ENCODE measurements around the gene ZNF330. TPM values are rescaled to one million over a fixed set of nuclear protein-coding genes. Genes with fewer than 3 reads are reported as not detected.

Gene ZNF330
- total RNA-seq, 1 donor from 2014 or later, result 16.0 TPM

GRCh38 chr4:141254326-141254725, 33.6 kb downstream of the ZNF330 start:
- Histone ChIP-seq H3K27me3 (no peaks in the 10 kb centered on the region), H3K4me3 (no peak overlapping the region), H3K4me1 (no peaks in the 10 kb centered on the region), H3K27ac (no peak overlapping the region), H3K36me3 (no peaks in the 10 kb centered on the region), H3K9me3 (no peaks in the 10 kb centered on the region)
- no peak for DNase-seq (ENCODE audit: extremely low spot score in 2 of 2)
- intact Hi-C loops (cut with DNase I), result no loop called here
- TF ChIP-seq CTCF (IDR thresholded peaks at IDR 0.05) (no peak), POLR2A (IDR thresholded peaks at IDR 0.05) (no peak), POLR2AphosphoS5 (IDR thresholded peaks at IDR 0.05; ENCODE audit: insufficient read depth in 1 of 2, low read depth in 1 of 2) (no peak)

GRCh38 chr4:141255016-141255415, 34.3 kb downstream of the ZNF330 start:
- Histone ChIP-seq H3K36me3 (no peaks in the 10 kb centered on the region), H3K4me1 (no peaks in the 10 kb centered on the region), H3K9me3 (no peaks in the 10 kb centered on the region), H3K27ac (no peak overlapping the region), H3K4me3 (no peak overlapping the region), H3K27me3 (no peaks in the 10 kb centered on the region)
- no peak for TF ChIP-seq CTCF (IDR thresholded peaks at IDR 0.05)
- no peak for TF ChIP-seq POLR2A (IDR thresholded peaks at IDR 0.05)
- no peak for TF ChIP-seq POLR2AphosphoS5 (IDR thresholded peaks at IDR 0.05; ENCODE audit: insufficient read depth in 1 of 2, low read depth in 1 of 2)
- intact Hi-C loops (cut with DNase I), result no loop called here
- no peak for DNase-seq (ENCODE audit: extremely low spot score in 2 of 2)

GRCh38 chr4:141258558-141258957, 37.9 kb downstream of the ZNF330 start:
- no peaks in the 10 kb centered on the region for H3K4me1 ChIP-seq
- no peak for DNase-seq (ENCODE audit: extremely low spot score in 2 of 2)
- H3K27me3 ChIP-seq, result no peaks in the 10 kb centered on the region
- H3K9me3 ChIP-seq, result no peaks in the 10 kb centered on the region
- no peak overlapping the region for H3K4me3 ChIP-seq
- TF ChIP-seq POLR2A (IDR thresholded peaks at IDR 0.05), result no peak
- TF ChIP-seq POLR2AphosphoS5 (IDR thresholded peaks at IDR 0.05; ENCODE audit: insufficient read depth in 1 of 2, low read depth in 1 of 2), result no peak
- no peak for TF ChIP-seq CTCF (IDR thresholded peaks at IDR 0.05)
- intact Hi-C loops (cut with DNase I), result no loop called here
- H3K36me3 ChIP-seq, result no peaks in the 10 kb centered on the region
- no peak overlapping the region for H3K27ac ChIP-seq

- TF ChIP-seq CTCF (IDR thresholded peaks at IDR 0.05) (no peak), POLR2AphosphoS5 (IDR thresholded peaks at IDR 0.05; ENCODE audit: insufficient read depth in 1 of 2, low read depth in 1 of 2) (no peak), POLR2A (IDR thresholded peaks at IDR 0.05) (no peak)
- no peaks in the 10 kb centered on the region for H3K36me3 ChIP-seq
- no peaks in the 10 kb centered on the region for H3K9me3 ChIP-seq
- H3K4me3 ChIP-seq, result no peak overlapping the region
- no peak overlapping the region for H3K27ac ChIP-seq
- no peak for DNase-seq (ENCODE audit: extremely low spot score in 2 of 2)
- no peaks in the 10 kb centered on the region for H3K27me3 ChIP-seq
- no peaks in the 10 kb centered on the region for H3K4me1 ChIP-seq
- intact Hi-C loops (cut with DNase I), result no loop called here
These were observed 55.1 kb downstream of the ZNF330 start for GRCh38 chr4:141275834-141276233.

- Histone ChIP-seq H3K27ac (no peak overlapping the region), H3K27me3 (no peaks in the 10 kb centered on the region), H3K36me3 (no peaks in the 10 kb centered on the region), H3K4me3 (no peak overlapping the region), H3K4me1 (no peaks in the 10 kb centered on the region), H3K9me3 (no peaks in the 10 kb centered on the region)
- TF ChIP-seq POLR2AphosphoS5 (IDR thresholded peaks at IDR 0.05; ENCODE audit: insufficient read depth in 1 of 2, low read depth in 1 of 2), result no peak
- TF ChIP-seq POLR2A (IDR thresholded peaks at IDR 0.05), result no peak
- TF ChIP-seq CTCF (IDR thresholded peaks at IDR 0.05), result no peak
- DNase-seq (ENCODE audit: extremely low spot score in 2 of 2), result no peak
- intact Hi-C loops (cut with DNase I), result no loop called here
These were observed 62.5 kb downstream of the ZNF330 start for GRCh38 chr4:141283152-141283551.

Measured in vagina (tissue), 2 donors.